CD8-positive, alpha-beta memory T cell (primary cell): ENCODE measurements around the gene ABCA4. TPM values are rescaled to one million over a fixed set of nuclear protein-coding genes. Genes with fewer than 3 reads are reported as not detected.

ENCODE experiments used
- CTCF ChIA-PET: fragments of 350-600 bp; sonication (Branson Sonifier 250); formaldehyde crosslinking; loops from one replicate; lab custom pipeline; 2021; ENCODE audit warnings: antibody characterized with exemption; lab: Charles Lee
- POLR2A ChIA-PET: fragments of 350-600 bp; sonication (Branson Sonifier 250); formaldehyde crosslinking; loops from one replicate; lab custom pipeline; 2021; ENCODE audit warnings: antibody characterized with exemption; lab: Charles Lee
- DNase-seq, 5 donors: peaks; one replicate each; pipeline versions ENCODE4 v3.0.0 to v3.0.0-alpha.2; 2020 to 2022; ENCODE audit warnings: mixed read lengths in 1 of 5
- H3K27ac ChIP-seq: one replicate; pipeline ENCODE4 v1.7.0; 2013; ENCODE audit warnings: low read depth, mild to moderate bottlenecking, low read length, moderate library complexity
- H3K27me3 ChIP-seq: 2 replicates; pipeline ENCODE4 v1.7.0; 2013; ENCODE audit warnings: low read length, mild to moderate bottlenecking; ENCODE audit not compliant: insufficient read depth, poor library complexity, severe bottlenecking
- H3K36me3 ChIP-seq: 2 replicates; pipeline ENCODE4 v1.7.0; 2013; ENCODE audit warnings: mild to moderate bottlenecking, low read length, moderate library complexity; ENCODE audit not compliant: insufficient read depth
- H3K4me1 ChIP-seq: 2 replicates; pipeline ENCODE4 v1.7.0; 2013; ENCODE audit warnings: mild to moderate bottlenecking, low read length, moderate library complexity; ENCODE audit not compliant: insufficient read depth
- H3K4me3 ChIP-seq: 2 replicates; pipeline ENCODE4 v1.7.0; 2013; ENCODE audit warnings: mild to moderate bottlenecking, low read length
- H3K9me3 ChIP-seq: 2 replicates; pipeline ENCODE4 v1.7.0; 2013; ENCODE audit warnings: mild to moderate bottlenecking, low read length
- H3K27ac Mint-ChIP-seq, 8 donors: one replicate each; pipeline ENCODE4 v1.8.0; 2020 to 2021; ENCODE audit warnings: mixed read lengths in 8 of 8, mild to moderate bottlenecking in 6 of 8, inconsistent platforms in 3 of 8, moderate library complexity in 3 of 8
- H3K27me3 Mint-ChIP-seq, 2 donors: one replicate each; pipeline ENCODE4 v1.8.0; 2020 to 2021; ENCODE audit warnings: mixed read lengths in 2 of 2, mild to moderate bottlenecking in 1 of 2, moderate library complexity in 1 of 2
- H3K36me3 Mint-ChIP-seq, 3 donors: one replicate each; pipeline ENCODE4 v1.8.0; 2020 to 2021; ENCODE audit warnings: mixed read lengths in 3 of 3, inconsistent platforms in 1 of 3, mild to moderate bottlenecking in 1 of 3
- H3K4me1 Mint-ChIP-seq, 3 donors: one replicate each; pipeline ENCODE4 v1.8.0; 2020 to 2021; ENCODE audit warnings: mixed read lengths in 3 of 3, inconsistent platforms in 1 of 3, mild to moderate bottlenecking in 1 of 3
- H3K4me3 Mint-ChIP-seq, 7 donors: one replicate each; pipeline ENCODE4 v1.8.0; 2020 to 2021; ENCODE audit warnings: mixed read lengths in 7 of 7, mild to moderate bottlenecking in 6 of 7, moderate library complexity in 4 of 7, inconsistent platforms in 2 of 7
- H3K9me3 Mint-ChIP-seq, 5 donors: one replicate each; pipeline ENCODE4 v1.8.0; 2020 to 2022; ENCODE audit warnings: mixed read lengths in 5 of 5, mild to moderate bottlenecking in 3 of 5, moderate library complexity in 2 of 5, inconsistent platforms in 1 of 5
- polyA plus RNA-seq: library from polyadenylated mRNA; unstranded; fragments of 300-500 nt; fragmentation: Illumina TruSeq; gene quantifications from one replicate; pipeline ENCODE4 v1.2.3, GENCODE V29; 2021
- total RNA-seq, 2 experiments: library from RNA; stranded (reverse); gene quantifications; one replicate each; pipeline ENCODE4 v1.2.3, GENCODE V29; 2021

Gene ABCA4
- total and polyA plus RNA-seq, 3 experiments from 2014 or later, result not detected

GRCh38 chr1:94142022-94142421 is 21.1 kb upstream of the ABCA4 start:
- no peak overlapping the region for H3K27ac Mint-ChIP-seq
- no peak overlapping the region for H3K27ac ChIP-seq
- H3K4me1 Mint-ChIP-seq, result no peaks in the 10 kb centered on the region
- H3K36me3 Mint-ChIP-seq, result no peaks in the 10 kb centered on the region
- H3K27me3 ChIP-seq, result no peaks in the 10 kb centered on the region
- peaks cover 2 to 10% of the 10 kb centered on the region in 2 donors for H3K27me3 Mint-ChIP-seq
- H3K4me1 ChIP-seq, result no peaks in the 10 kb centered on the region
- no peak for DNase-seq
- H3K36me3 ChIP-seq, result no peaks in the 10 kb centered on the region
- ChIA-PET POLR2A (no interaction called here), CTCF (no interaction called here)
- no peak overlapping the region for H3K4me3 ChIP-seq
- no peak overlapping the region for H3K4me3 Mint-ChIP-seq
- peaks cover 0 to 8% (median 2%) of the 10 kb centered on the region in 5 donors for H3K9me3 Mint-ChIP-seq
- no peaks in the 10 kb centered on the region for H3K9me3 ChIP-seq

GRCh38 chr1:94132111-94132510 is 11.2 kb upstream of the ABCA4 start:
- Mint-ChIP-seq H3K36me3 (no peaks in the 10 kb centered on the region), H3K9me3 (peaks cover 0 to 6% (median 2%) of the 10 kb centered on the region in 5 donors), H3K27me3 (peaks cover 10 to 25% of the 10 kb centered on the region in 2 donors), H3K4me3 (no peak overlapping the region), H3K27ac (no peak overlapping the region), H3K4me1 (no peaks in the 10 kb centered on the region)
- Histone ChIP-seq H3K27me3 (no peaks in the 10 kb centered on the region), H3K27ac (no peak overlapping the region), H3K36me3 (no peaks in the 10 kb centered on the region), H3K4me1 (no peaks in the 10 kb centered on the region), H3K9me3 (no peaks in the 10 kb centered on the region), H3K4me3 (no peak overlapping the region)
- CTCF ChIA-PET, result no interaction called here
- POLR2A ChIA-PET, result no interaction called here
- no peak for DNase-seq

GRCh38 chr1:94130851-94131595 is 10.1 kb upstream of the ABCA4 start:
- ChIA-PET POLR2A (no interaction called here), CTCF (no interaction called here)
- H3K4me1 ChIP-seq, result no peaks in the 10 kb centered on the region

GRCh38 chr1:94126651-94127050 is 5.7 kb upstream of the ABCA4 start:
- POLR2A ChIA-PET, result no interaction called here

More at GRCh38 chr1:94130851-94131595, 10.1 kb upstream of the ABCA4 start:
- Histone ChIP-seq H3K9me3 (no peaks in the 10 kb centered on the region), H3K36me3 (no peaks in the 10 kb centered on the region), H3K4me3 (no peak overlapping the region), H3K27ac (no peak overlapping the region), H3K27me3 (no peaks in the 10 kb centered on the region)
- no peak for DNase-seq
- Mint-ChIP-seq H3K27me3 (peaks cover 10 to 25% of the 10 kb centered on the region in 2 donors), H3K4me3 (no peak overlapping the region), H3K9me3 (peaks cover 0 to 6% (median 0%) of the 10 kb centered on the region in 5 donors), H3K36me3 (no peaks in the 10 kb centered on the region), H3K4me1 (no peaks in the 10 kb centered on the region), H3K27ac (no peak overlapping the region)

GRCh38 chr1:94125551-94126514 is 4.9 kb upstream of the ABCA4 start:
- H3K36me3 ChIP-seq, result no peaks in the 10 kb centered on the region
- POLR2A ChIA-PET, result no interaction called here
- H3K27ac ChIP-seq, result no peak overlapping the region
- Mint-ChIP-seq H3K27me3 (peaks cover 2 to 22% of the 10 kb centered on the region in 2 donors), H3K36me3 (no peaks in the 10 kb centered on the region), H3K9me3 (no peaks in the 10 kb centered on the region), H3K4me1 (no peaks in the 10 kb centered on the region), H3K27ac (peak overlapping the region in 1 of 8 donors; percentile 44), H3K4me3 (no peak overlapping the region)
- H3K4me1 ChIP-seq, result no peaks in the 10 kb centered on the region
- CTCF ChIA-PET, result no interaction called here
- no peaks in the 10 kb centered on the region for H3K27me3 ChIP-seq
- H3K9me3 ChIP-seq, result no peaks in the 10 kb centered on the region
- no peak for DNase-seq
- H3K4me3 ChIP-seq, result no peak overlapping the region

More at GRCh38 chr1:94126651-94127050, 5.7 kb upstream of the ABCA4 start:
- no peak overlapping the region for H3K27ac Mint-ChIP-seq
- CTCF ChIA-PET, result no interaction called here
- no peaks in the 10 kb centered on the region for H3K36me3 ChIP-seq
- H3K27me3 Mint-ChIP-seq, result peaks cover 4 to 21% of the 10 kb centered on the region in 2 donors
- H3K27ac ChIP-seq, result no peak overlapping the region
- no peaks in the 10 kb centered on the region for H3K4me1 Mint-ChIP-seq
- no peaks in the 10 kb centered on the region for H3K9me3 ChIP-seq
- H3K4me3 Mint-ChIP-seq, result no peak overlapping the region
- no peaks in the 10 kb centered on the region for H3K27me3 ChIP-seq
- DNase-seq, result no peak
- no peak overlapping the region for H3K4me3 ChIP-seq
- no peaks in the 10 kb centered on the region for H3K9me3 Mint-ChIP-seq
- no peaks in the 10 kb centered on the region for H3K4me1 ChIP-seq
- H3K36me3 Mint-ChIP-seq, result no peaks in the 10 kb centered on the region

- Mint-ChIP-seq H3K9me3 (no peaks in the 10 kb centered on the region), H3K27ac (no peak overlapping the region), H3K27me3 (peaks cover 3 to 29% of the 10 kb centered on the region in 2 donors), H3K36me3 (no peaks in the 10 kb centered on the region), H3K4me3 (no peak overlapping the region), H3K4me1 (no peaks in the 10 kb centered on the region)
- Histone ChIP-seq H3K9me3 (no peaks in the 10 kb centered on the region), H3K4me3 (no peak overlapping the region), H3K27ac (no peak overlapping the region), H3K36me3 (no peaks in the 10 kb centered on the region), H3K27me3 (no peaks in the 10 kb centered on the region), H3K4me1 (no peaks in the 10 kb centered on the region)
- no peak for DNase-seq
- ChIA-PET CTCF (no interaction called here), POLR2A (no interaction called here)
Measured at GRCh38 chr1:94124538-94124937, 3.6 kb upstream of the ABCA4 start.

GRCh38 chr1:94122201-94122970 is 1.4 kb upstream of the ABCA4 start:
- Mint-ChIP-seq H3K4me3 (no peak overlapping the region), H3K36me3 (no peaks in the 10 kb centered on the region), H3K4me1 (no peaks in the 10 kb centered on the region), H3K27ac (no peak overlapping the region), H3K27me3 (peaks cover 8 to 26% of the 10 kb centered on the region in 2 donors), H3K9me3 (no peaks in the 10 kb centered on the region)
- ChIA-PET CTCF (no interaction called here), POLR2A (no interaction called here)
- DNase-seq, result no peak
- no peaks in the 10 kb centered on the region for H3K9me3 ChIP-seq
- H3K27ac ChIP-seq, result no peak overlapping the region
- no peak overlapping the region for H3K4me3 ChIP-seq
- H3K27me3 ChIP-seq, result no peaks in the 10 kb centered on the region
- H3K36me3 ChIP-seq, result no peaks in the 10 kb centered on the region
- no peaks in the 10 kb centered on the region for H3K4me1 ChIP-seq
